ENCODE results near the gene ACSF3. TPM values are rescaled to one million over a fixed set of nuclear protein-coding genes. Genes with fewer than 3 reads are reported as not detected.

Gene ACSF3
- total RNA-seq, 2 experiments from 2014 or later = 39.7 to 41.7 TPM

GRCh38 chr16:89140401-89140800 lies 46.7 kb downstream of the ACSF3 start:
- intact Hi-C loops (cut with DNase I, micrococcal nuclease) = no loop called here
- DNase-seq = no peak
- H3K27ac Mint-ChIP-seq = no peak overlapping the region
- no peaks in the 10 kb centered on the region for H3K4me1 Mint-ChIP-seq
- no peak for ATAC-seq
- peaks cover 19% of the 10 kb centered on the region for H3K36me3 Mint-ChIP-seq (ENCODE audit: low read depth)
- H3K4me3 Mint-ChIP-seq = no peak overlapping the region
- POLR2A ChIA-PET = no interaction called here
- no peaks in the 10 kb centered on the region for H3K27me3 Mint-ChIP-seq
- CTCF ChIA-PET = no interaction called here
- H3K9me3 Mint-ChIP-seq (ENCODE audit: low read depth) = no peaks in the 10 kb centered on the region

DNA sequence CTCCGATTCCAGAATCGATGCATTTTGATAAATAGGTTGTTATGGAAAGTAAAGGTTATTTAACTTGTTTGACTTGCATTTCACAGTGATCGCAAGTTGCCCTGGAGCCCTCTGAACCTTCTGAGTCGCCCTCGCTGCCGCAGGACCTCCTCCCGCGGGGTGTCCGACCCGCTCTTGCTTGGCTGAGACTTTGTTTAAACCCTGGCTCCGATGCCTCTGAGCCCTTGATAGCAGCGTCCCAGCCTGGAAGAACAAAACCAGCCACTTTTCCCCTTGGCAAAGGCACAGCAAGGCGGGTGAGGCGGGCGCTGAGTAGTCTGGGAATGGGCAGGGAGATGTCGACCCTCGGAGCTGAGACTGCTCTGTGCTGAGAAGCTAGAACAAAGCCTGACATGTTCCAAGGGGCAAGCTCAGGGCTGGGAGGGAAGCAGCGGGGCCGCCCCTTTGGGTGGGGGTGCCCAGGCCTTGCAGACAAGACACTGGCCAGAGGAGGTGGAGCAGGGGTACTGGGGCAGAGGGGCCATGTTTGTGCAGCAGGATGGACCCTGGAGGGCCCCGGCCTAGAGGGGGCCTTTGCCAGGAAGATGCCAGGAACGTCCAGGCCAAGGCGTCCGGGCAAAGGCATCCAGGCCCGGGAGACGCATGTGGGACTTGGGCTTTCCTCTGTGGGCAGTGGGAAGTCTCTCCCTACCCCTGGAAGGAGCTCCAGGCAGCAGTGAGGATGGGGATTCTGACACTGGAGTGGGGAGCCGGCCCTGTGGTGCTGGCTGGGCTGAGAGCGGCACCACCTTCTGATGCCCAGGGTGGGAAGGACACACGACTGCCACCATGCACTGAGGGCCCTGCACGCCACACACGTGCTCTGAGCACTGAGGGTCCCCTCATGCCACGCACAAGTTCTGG lies 47.6 kb downstream of the ACSF3 start:
- ATAC-seq (no peak), DNase-seq (no peak)
- H3K4me3 Mint-ChIP-seq = no peak overlapping the region
- POLR2A ChIA-PET = no interaction called here
- H3K4me1 Mint-ChIP-seq = no peaks in the 10 kb centered on the region
- CTCF ChIA-PET = interaction anchor here (0.6 kb wide), 1 partner anchor 403 kb away, joined by 3 read pairs; no protein-coding TSS in a partner anchor
- H3K36me3 Mint-ChIP-seq (ENCODE audit: low read depth) = peaks cover 14% of the 10 kb centered on the region
- no peak overlapping the region for H3K27ac Mint-ChIP-seq
- H3K9me3 Mint-ChIP-seq (ENCODE audit: low read depth) = no peaks in the 10 kb centered on the region
- H3K27me3 Mint-ChIP-seq = no peaks in the 10 kb centered on the region
- intact Hi-C loops (cut with DNase I, micrococcal nuclease) = no loop called here

GRCh38 chr16:89141884-89142267 lies 48.2 kb downstream of the ACSF3 start:
- DNase-seq = no peak
- Mint-ChIP-seq H3K36me3 (ENCODE audit: low read depth) (peaks cover 17% of the 10 kb centered on the region), H3K4me3 (no peak overlapping the region), H3K27ac (no peak overlapping the region), H3K4me1 (no peaks in the 10 kb centered on the region), H3K27me3 (no peaks in the 10 kb centered on the region), H3K9me3 (ENCODE audit: low read depth) (no peaks in the 10 kb centered on the region)
- ATAC-seq = no peak
- POLR2A ChIA-PET = no interaction called here
- CTCF ChIA-PET = no interaction called here
- intact Hi-C loops (cut with DNase I, micrococcal nuclease) = no loop called here

GRCh38 chr16:89142474-89143195 lies 49.0 kb downstream of the ACSF3 start:
- ATAC-seq (no peak), DNase-seq (no peak)
- H3K9me3 Mint-ChIP-seq (ENCODE audit: low read depth) = no peaks in the 10 kb centered on the region
- H3K27me3 Mint-ChIP-seq = no peaks in the 10 kb centered on the region
- CTCF ChIA-PET = no interaction called here
- no peak overlapping the region for H3K4me3 Mint-ChIP-seq
- H3K36me3 Mint-ChIP-seq (ENCODE audit: low read depth) = peaks cover 19% of the 10 kb centered on the region
- POLR2A ChIA-PET = no interaction called here
- no peak overlapping the region for H3K27ac Mint-ChIP-seq
- H3K4me1 Mint-ChIP-seq = no peaks in the 10 kb centered on the region
- intact Hi-C loops (cut with DNase I, micrococcal nuclease) = no loop called here

GRCh38 chr16:89143201-89143741 lies 49.6 kb downstream of the ACSF3 start:
- Mint-ChIP-seq H3K36me3 (ENCODE audit: low read depth) (peaks cover 23% of the 10 kb centered on the region), H3K27ac (no peak overlapping the region), H3K9me3 (ENCODE audit: low read depth) (no peaks in the 10 kb centered on the region), H3K4me3 (no peak overlapping the region), H3K27me3 (no peaks in the 10 kb centered on the region), H3K4me1 (no peaks in the 10 kb centered on the region)
- no peak for DNase-seq
- CTCF ChIA-PET = no interaction called here
- intact Hi-C loops (cut with DNase I, micrococcal nuclease) = no loop called here
- no peak for ATAC-seq
- POLR2A ChIA-PET = no interaction called here

DNA sequence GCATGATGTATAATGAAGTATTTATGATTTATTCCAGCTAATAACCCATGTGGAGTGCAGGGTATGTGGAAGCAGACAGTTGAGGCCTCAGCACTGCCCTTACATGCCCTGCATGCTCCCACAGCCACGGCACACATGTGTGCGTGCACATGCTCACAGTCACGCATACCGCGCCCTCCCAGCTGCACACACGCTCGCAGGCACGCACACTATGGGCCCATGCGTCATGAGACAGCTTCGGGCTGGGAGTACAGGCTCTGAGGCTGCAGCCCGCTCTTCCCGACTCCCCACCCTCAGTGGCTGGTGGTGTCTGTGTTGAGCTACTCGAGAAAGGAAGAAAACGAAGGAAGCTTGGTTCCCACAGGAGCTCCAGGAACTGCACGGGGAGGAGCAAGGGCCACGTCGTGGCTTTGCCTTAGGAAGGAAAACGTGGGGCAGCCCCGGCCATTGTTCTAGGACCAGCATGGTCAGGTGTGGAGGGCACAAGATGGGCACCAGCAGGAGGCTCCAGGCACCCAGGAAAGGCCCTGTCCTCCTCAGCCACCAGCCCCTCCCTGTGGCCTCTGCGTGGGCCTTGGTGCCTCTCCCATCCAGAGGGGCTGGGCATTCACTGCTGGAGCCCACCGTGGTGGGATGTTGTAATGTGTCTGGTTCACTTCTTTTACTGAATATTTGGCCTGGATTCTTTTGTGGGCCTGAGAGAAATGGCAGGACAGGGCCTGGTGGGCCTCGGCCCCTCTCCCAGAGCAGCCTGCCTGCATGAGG lies 50.4 kb downstream of the ACSF3 start:
- no peak overlapping the region for H3K27ac Mint-ChIP-seq

GRCh38 chr16:89144681-89145080 lies 51.0 kb downstream of the ACSF3 start:
- DNase-seq (no peak), ATAC-seq (no peak)
- Mint-ChIP-seq H3K27ac (no peak overlapping the region), H3K4me1 (no peaks in the 10 kb centered on the region), H3K9me3 (ENCODE audit: low read depth) (peaks cover 5% of the 10 kb centered on the region), H3K4me3 (no peak overlapping the region), H3K27me3 (no peaks in the 10 kb centered on the region), H3K36me3 (ENCODE audit: low read depth) (peaks cover 36% of the 10 kb centered on the region)
- POLR2A ChIA-PET = no interaction called here
- intact Hi-C loops (cut with DNase I, micrococcal nuclease) = no loop called here
- CTCF ChIA-PET = interaction anchor here (0.6 kb wide), 1 partner anchor 201 kb away, joined by 3 read pairs; no protein-coding TSS in a partner anchor

More for the DNA sequence above, 50.4 kb downstream of the ACSF3 start:
- intact Hi-C loops (cut with DNase I, micrococcal nuclease) = no loop called here
- DNase-seq (no peak), ATAC-seq (no peak)
- H3K4me1 Mint-ChIP-seq = no peaks in the 10 kb centered on the region
- H3K9me3 Mint-ChIP-seq (ENCODE audit: low read depth) = peaks cover 4% of the 10 kb centered on the region
- H3K27me3 Mint-ChIP-seq = no peaks in the 10 kb centered on the region
- H3K4me3 Mint-ChIP-seq = no peak overlapping the region
- ChIA-PET CTCF (interaction anchor here (0.5 to 0.6 kb wide), 2 partner anchors 28 to 201 kb away, joined by 3 read pairs; no protein-coding TSS in a partner anchor), POLR2A (interaction anchor here (0.6 kb wide), 1 partner anchor 62 kb away, joined by 4 read pairs; no protein-coding TSS in a partner anchor)
- peaks cover 30% of the 10 kb centered on the region for H3K36me3 Mint-ChIP-seq (ENCODE audit: low read depth)

DNA sequence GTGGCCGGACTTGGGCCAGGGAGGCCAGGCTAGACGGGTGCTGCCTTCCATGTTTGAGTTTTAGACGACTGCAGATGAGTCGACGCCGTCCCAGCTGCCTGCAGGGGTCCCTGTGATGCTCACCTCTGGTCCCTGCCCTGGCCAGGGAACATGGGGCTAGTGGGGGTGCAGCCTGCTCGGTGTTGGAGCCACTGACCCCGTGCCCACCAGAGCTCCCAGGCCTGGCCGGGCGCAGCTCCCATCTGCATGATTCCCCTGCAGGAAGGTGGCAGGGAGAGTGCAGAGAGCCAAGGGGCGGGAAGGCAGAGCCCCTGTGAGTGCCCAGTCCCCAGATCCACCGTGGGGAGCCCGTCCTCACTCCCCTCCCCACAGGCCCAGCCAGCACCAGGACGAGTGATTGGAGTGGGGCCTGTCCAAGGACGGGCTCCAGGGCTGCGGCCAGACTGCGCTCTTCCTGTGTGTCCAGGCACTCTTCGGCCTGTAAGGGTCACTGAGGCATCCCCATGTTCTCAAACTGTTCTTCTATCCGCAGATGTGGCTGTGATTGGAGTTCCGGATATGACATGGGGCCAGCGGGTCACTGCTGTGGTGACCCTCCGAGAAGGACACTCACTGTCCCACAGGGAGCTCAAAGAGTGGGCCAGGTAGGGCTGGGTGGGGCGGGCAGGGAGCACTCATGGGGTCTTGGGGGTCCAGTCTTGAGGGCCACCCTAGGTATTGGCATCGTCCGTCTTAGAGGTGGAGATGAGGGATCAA lies 51.9 kb downstream of the ACSF3 start:
- H3K4me3 Mint-ChIP-seq = no peak overlapping the region
- no peak for ATAC-seq

GRCh38 chr16:89146211-89147005 lies 52.8 kb downstream of the ACSF3 start:
- ATAC-seq = no peak
- H3K4me1 Mint-ChIP-seq = no peaks in the 10 kb centered on the region
- H3K36me3 Mint-ChIP-seq (ENCODE audit: low read depth) = peaks cover 43% of the 10 kb centered on the region
- peak overlapping the region; percentile 70 for H3K27ac Mint-ChIP-seq
- ChIA-PET CTCF (no interaction called here), POLR2A (no interaction called here)
- peaks cover 5% of the 10 kb centered on the region for H3K9me3 Mint-ChIP-seq (ENCODE audit: low read depth)
- DNase-seq = no peak
- intact Hi-C loops (cut with DNase I, micrococcal nuclease) = no loop called here
- no peak overlapping the region for H3K4me3 Mint-ChIP-seq
- H3K27me3 Mint-ChIP-seq = no peaks in the 10 kb centered on the region

More for the DNA sequence above, 51.9 kb downstream of the ACSF3 start:
- DNase-seq = no peak
- Mint-ChIP-seq H3K27me3 (no peaks in the 10 kb centered on the region), H3K9me3 (ENCODE audit: low read depth) (peaks cover 5% of the 10 kb centered on the region), H3K27ac (no peak overlapping the region), H3K4me1 (no peaks in the 10 kb centered on the region), H3K36me3 (ENCODE audit: low read depth) (peaks cover 39% of the 10 kb centered on the region)
- CTCF ChIA-PET = no interaction called here
- intact Hi-C loops (cut with DNase I, micrococcal nuclease) = no loop called here
- POLR2A ChIA-PET = interaction anchor here (0.6 kb wide), 1 partner anchor 1318 kb away, joined by 3 read pairs; no protein-coding TSS in a partner anchor

- Mint-ChIP-seq H3K27ac (no peak overlapping the region), H3K36me3 (ENCODE audit: low read depth) (peaks cover 43% of the 10 kb centered on the region), H3K27me3 (no peaks in the 10 kb centered on the region), H3K4me3 (no peak overlapping the region), H3K9me3 (ENCODE audit: low read depth) (peaks cover 5% of the 10 kb centered on the region), H3K4me1 (no peaks in the 10 kb centered on the region)
- POLR2A ChIA-PET = no interaction called here
- CTCF ChIA-PET = no interaction called here
- ATAC-seq = no peak
- intact Hi-C loops (cut with DNase I, micrococcal nuclease) = no loop called here
- peak; percentile 37 for DNase-seq
These were observed 53.6 kb downstream of the ACSF3 start for GRCh38 chr16:89147085-89147817.

Measured in activated CD4-positive, alpha-beta T cell treated with anti-CD3 and anti-CD28 coated beads for 36 hours (primary cell).